Cardiac muscle cell (in vitro differentiated cells and primary cell): ENCODE measurements around the gene DCAF11. TPM values are rescaled to one million over a fixed set of nuclear protein-coding genes. Genes with fewer than 3 reads are reported as not detected.

Source experiments
- DNase-seq, 2 donors: peaks; one replicate each; pipeline versions ENCODE4 v3.0.0 to v3.0.0-alpha.2; 2010 to 2017; ENCODE audit warnings: low read depth in 1 of 2, low spot score in 1 of 2
- H3K27ac ChIP-seq: fragments of 200-600 bp; sonication (generic); 2 replicates; pipeline ENCODE4 v1.5.1; 2016
- H3K27me3 ChIP-seq: fragments of 200-600 bp; sonication (generic); 2 replicates; pipeline ENCODE4 v1.6.0; 2016; ENCODE audit warnings: control low read depth
- H3K36me3 ChIP-seq: fragments of 200-600 bp; sonication (generic); 2 replicates; pipeline ENCODE4 v1.5.1; 2016; ENCODE audit warnings: control low read depth
- H3K4me1 ChIP-seq: fragments of 200-600 bp; sonication (generic); 2 replicates; pipeline ENCODE4 v1.8.1; 2017; ENCODE audit warnings: low read depth, mild to moderate bottlenecking, mixed run types
- H3K4me3 ChIP-seq: fragments of 200-600 bp; sonication (generic); 2 replicates; pipeline ENCODE4 v1.5.1; 2016; ENCODE audit warnings: mild to moderate bottlenecking
- H3K9me3 ChIP-seq: fragments of 200-600 bp; sonication (generic); 2 replicates; pipeline ENCODE4 v1.5.1; 2017; ENCODE audit warnings: low read depth, mild to moderate bottlenecking, control low read depth
- CTCF ChIP-seq: IDR thresholded peaks from 2 replicates; pipeline ENCODE4 v1.5.1; 2012; ENCODE audit warnings: low read depth, mild to moderate bottlenecking, low read length
- polyA plus RNA-seq: library from polyadenylated mRNA; unstranded; fragments of >200 nt; fragmentation: Nextera tagmentation; extraction: Ambion mirVana; gene quantifications from 2 replicates; pipeline ENCODE4 v1.2.1, GENCODE V29; 2016
- total RNA-seq: library from RNA; depleted of rRNA; stranded (reverse); fragments of >200 nt; gene quantifications from 2 replicates; pipeline ENCODE4 v1.2.3, GENCODE V29; 2016

Gene DCAF11
- total and polyA plus RNA-seq, 2 experiments from 2014 or later = 110 to 317 TPM

- no peak for DNase-seq
These were observed 32.8 kb upstream of the DCAF11 start for GRCh38 chr14:24081739-24082211.

GRCh38 chr14:24082411-24083080, 32.0 kb upstream of the DCAF11 start:
- Histone ChIP-seq H3K27ac (no peak overlapping the region), H3K9me3 (no peaks in the 10 kb centered on the region), H3K36me3 (no peaks in the 10 kb centered on the region), H3K27me3 (peaks cover 28% of the 10 kb centered on the region), H3K4me3 (no peak overlapping the region), H3K4me1 (no peaks in the 10 kb centered on the region)
- no peak for TF ChIP-seq CTCF
- DNase-seq = no peak

More at GRCh38 chr14:24081739-24082211, 32.8 kb upstream of the DCAF11 start:
- H3K27ac ChIP-seq = no peak overlapping the region
- H3K4me3 ChIP-seq = peak overlapping the region; percentile 62
- peaks cover 28% of the 10 kb centered on the region for H3K27me3 ChIP-seq
- H3K36me3 ChIP-seq = no peaks in the 10 kb centered on the region
- H3K4me1 ChIP-seq = no peaks in the 10 kb centered on the region
- H3K9me3 ChIP-seq = no peaks in the 10 kb centered on the region
- TF ChIP-seq CTCF = no peak

- Histone ChIP-seq H3K27me3 (peaks cover 28% of the 10 kb centered on the region), H3K36me3 (no peaks in the 10 kb centered on the region)
- no peak for TF ChIP-seq CTCF
These were observed 31.1 kb upstream of the DCAF11 start for GRCh38 chr14:24083462-24083861.

GRCh38 chr14:24084440-24084839, 30.1 kb upstream of the DCAF11 start:
- peaks cover 28% of the 10 kb centered on the region for H3K27me3 ChIP-seq
- no peak for TF ChIP-seq CTCF
- no peak overlapping the region for H3K27ac ChIP-seq
- H3K9me3 ChIP-seq = no peaks in the 10 kb centered on the region
- H3K4me1 ChIP-seq = no peaks in the 10 kb centered on the region
- H3K36me3 ChIP-seq = no peaks in the 10 kb centered on the region
- no peak for DNase-seq
- no peak overlapping the region for H3K4me3 ChIP-seq

More at GRCh38 chr14:24083462-24083861, 31.1 kb upstream of the DCAF11 start:
- no peak for DNase-seq
- no peak overlapping the region for H3K4me3 ChIP-seq
- H3K27ac ChIP-seq = no peak overlapping the region
- no peaks in the 10 kb centered on the region for H3K4me1 ChIP-seq
- no peaks in the 10 kb centered on the region for H3K9me3 ChIP-seq

GRCh38 chr14:24085215-24085614, 29.4 kb upstream of the DCAF11 start:
- no peak for TF ChIP-seq CTCF
- H3K36me3 ChIP-seq = no peaks in the 10 kb centered on the region
- no peak for DNase-seq
- H3K4me1 ChIP-seq = no peaks in the 10 kb centered on the region
- H3K9me3 ChIP-seq = no peaks in the 10 kb centered on the region
- H3K4me3 ChIP-seq = no peak overlapping the region
- H3K27ac ChIP-seq = no peak overlapping the region
- peaks cover 24% of the 10 kb centered on the region for H3K27me3 ChIP-seq
